HepG2 (cell line): ENCODE measurements around the gene RRM2. TPM values are rescaled to one million over a fixed set of nuclear protein-coding genes. Genes with fewer than 3 reads are reported as not detected.

ENCODE experiments used
- HNF1A ChIP-seq, 2 experiments: sonication (generic) in 1 of 2; formaldehyde crosslinking in 1 of 2; IDR thresholded peaks; 2 replicates each; pipeline versions ENCODE4 v1.4.0 to v1.6.1; 2016 to 2020; ENCODE audit warnings: borderline replicate concordance in 1 of 2, low read depth in 1 of 2, mild to moderate bottlenecking in 1 of 2, missing genetic modification reagents in 1 of 2
- PRPF4 ChIP-seq: fragments of 200-400 bp; formaldehyde crosslinking; IDR thresholded peaks from 2 replicates; pipeline ENCODE4 v1.6.1; 2016; ENCODE audit warnings: low read length, low read depth; ENCODE audit not compliant: poor library complexity, severe bottlenecking
- ZNF30 ChIP-seq: sonication (generic); formaldehyde crosslinking; IDR thresholded peaks from 2 replicates; pipeline ENCODE4 v1.5.0; 2020; ENCODE audit warnings: mild to moderate bottlenecking, missing genetic modification reagents
- ZNF468 ChIP-seq: sonication (generic); formaldehyde crosslinking; IDR thresholded peaks from 2 replicates; pipeline ENCODE4 v1.8.0; 2022; ENCODE audit warnings: mild to moderate bottlenecking, moderate library complexity, missing genetic modification reagents
- ZSCAN22 ChIP-seq: sonication (generic); formaldehyde crosslinking; IDR thresholded peaks from 2 replicates; pipeline ENCODE4 v1.4.0; 2020; ENCODE audit warnings: mild to moderate bottlenecking, missing genetic modification reagents
- ZSCAN5A ChIP-seq: sonication (generic); formaldehyde crosslinking; IDR thresholded peaks from 2 replicates; pipeline ENCODE4 v1.8.0; 2022; ENCODE audit warnings: mild to moderate bottlenecking, missing genetic modification reagents, borderline replicate concordance
- polyA plus RNA-seq, 8 experiments: library from polyadenylated mRNA; depleted of rRNA in 3 of 8; stranded (reverse) in 7 of 8; unstranded in 1 of 8; fragments of >200 nt; fragmentation: Illumina TruSeq in 4 of 8; extraction: Trizol in 4 of 8; gene quantifications; 2 replicates each; pipeline versions ENCODE4 v1.2.1 to v1.2.3, GENCODE V29; 2011 to 2016; ENCODE audit warnings: low read depth in 4 of 8, missing spikeins in 1 of 8, mixed read lengths in 1 of 8; ENCODE audit not compliant: insufficient read depth in 1 of 8
- total RNA-seq, 5 experiments: library from RNA; depleted of rRNA; stranded (reverse); fragments of >200 nt; fragmentation: Illumina TruSeq; extraction: Trizol; gene quantifications; 2 replicates each; pipeline ENCODE4 v1.2.3, GENCODE V29; 2016; ENCODE audit warnings: low read depth in 1 of 5

The RRM2 gene
- total and polyA plus RNA-seq, 2 of the 13 experiments (the other 11 are each of a cell fraction or from before 2014, with no cell fraction given): 31.3 to 150 TPM

GRCh38 chr2:10122500-10123280 is at the start of gene RRM2 (continued):
- TF ChIP-seq HNF1A (IDR thresholded peaks at IDR 0.05; ENCODE audit: low read depth) (no peak), HNF1A (CRISPR knock-in tag; IDR thresholded peaks at IDR 0.05; ENCODE audit: borderline replicate concordance) (peak; percentile 41; the same call in 1 of the 2 replicates), ZNF30 (CRISPR knock-in tag) (peak; percentile 73; the same call in 1 of the 2 replicates), PRPF4 (no peak), ZSCAN5A (peak; percentile 99), ZSCAN22 (CRISPR knock-in tag) (0 out of 2 replicates have a peak, but pooled peaks have one; percentile 35), ZNF468 (CRISPR knock-in tag) (peak; percentile 100)
